GM18502 (cell line): ENCODE data around the gene ANGPTL8.

Experiments used
- ATAC-seq: cut with Tn5 transposase; IDR thresholded peaks from one replicate; pipeline ENCODE4 v1.9.1; 2021; ENCODE audit warnings: mild to moderate bottlenecking; ENCODE audit not compliant: unreplicated experiment, poor library complexity

Gene ANGPTL8

DNA sequence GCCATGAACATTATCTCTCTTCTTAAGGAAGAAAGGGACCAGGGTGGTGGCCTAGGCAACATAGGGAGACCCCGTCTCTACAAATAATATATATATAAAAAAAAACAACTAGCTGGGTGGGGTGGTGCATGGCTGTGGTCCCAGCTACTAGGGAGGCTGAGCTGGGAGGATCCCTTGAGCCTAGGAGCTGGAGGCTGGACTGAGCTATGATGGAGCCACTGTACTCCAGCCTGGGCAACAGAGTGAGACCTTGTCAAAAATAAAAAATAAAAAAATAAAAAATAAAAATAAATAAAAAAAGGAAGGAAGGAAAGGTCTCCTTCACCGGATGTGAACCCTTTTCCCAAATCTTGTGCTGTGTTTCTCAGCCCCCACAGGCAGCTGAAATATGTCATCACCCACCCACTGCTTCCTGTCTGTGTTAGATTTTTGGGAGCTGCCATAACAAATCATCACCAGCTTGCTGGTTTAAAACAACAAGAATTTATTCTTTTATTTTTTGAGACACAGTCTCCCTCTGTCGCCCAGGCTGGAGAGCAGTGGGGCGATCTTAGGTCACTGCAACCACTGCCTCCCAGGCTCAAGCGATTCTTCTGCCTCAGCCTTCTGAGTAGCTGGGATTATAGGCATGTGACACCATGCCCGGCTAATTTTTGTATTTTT is 47.0 kb downstream of the ANGPTL8 start:
- no peak for ATAC-seq

- no peak for ATAC-seq
Observed at GRCh38 chr19:11288349-11288748, 48.9 kb downstream of the ANGPTL8 start.

GRCh38 chr19:11290256-11290655 is 50.8 kb downstream of the ANGPTL8 start:
- ATAC-seq, result no peak

DNA sequence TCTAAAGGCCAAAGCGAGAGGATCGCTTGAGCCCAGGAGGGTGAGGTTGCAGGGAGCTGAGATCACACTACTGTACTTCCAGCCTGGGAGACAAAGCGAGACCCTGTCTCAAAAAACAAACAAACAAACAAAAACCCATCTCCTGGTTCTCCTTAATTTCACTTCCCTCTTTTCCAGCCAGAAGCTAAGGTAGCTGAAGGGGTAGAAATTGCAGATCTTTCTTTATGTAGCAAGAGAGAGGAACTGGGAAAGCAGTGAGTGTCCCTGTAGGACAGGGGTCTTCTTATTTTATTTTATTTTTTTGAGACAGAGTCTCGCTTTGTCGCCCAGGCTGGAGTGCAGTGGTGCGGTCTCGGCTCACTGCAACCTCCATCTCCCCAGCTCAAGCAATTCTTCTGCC is 52.0 kb downstream of the ANGPTL8 start:
- ATAC-seq, result no peak
